Endothelial cell of umbilical vein (primary cell): Measurements from ENCODE around the gene ARRB1. TPM values are rescaled to one million over a fixed set of nuclear protein-coding genes. Genes with fewer than 3 reads are reported as not detected.

Experiments used
- BruUV-seq: library from RNA; stranded (reverse); fragments of 400-500 nt; replicated peaks from 2 replicates; lab custom pipeline; 2021; lab: Mats Ljungman, UMichigan
- CTCF ChIA-PET: fragments of 300-600, 350-600 bp; sonication (Branson Sonifier 250); formaldehyde crosslinking; loops from one replicate; lab custom pipeline; 2021; ENCODE audit warnings: antibody characterized with exemption, inconsistent platforms; lab: Charles Lee
- POLR2A ChIA-PET: fragments of 300-600, 350-600 bp; sonication (Branson Sonifier 250); formaldehyde crosslinking; loops from one replicate; lab custom pipeline; 2021; ENCODE audit warnings: antibody characterized with exemption, inconsistent platforms; lab: Charles Lee
- DNase-seq: peaks from one replicate; pipeline ENCODE4 v3.0.0-alpha.2; 2011; ENCODE audit warnings: low read depth, low spot score
- FAIRE-seq: peaks from 2 replicates; lab custom pipeline; 2011; peaks lifted over from hg19 to GRCh38; lab: Jason Lieb, UNC
- H2AFZ ChIP-seq: 2 replicates; pipeline ENCODE4 v1.6.0; 2012; ENCODE audit warnings: low read depth, low read length, control low read depth, inconsistent platforms
- H3K27ac ChIP-seq: 2 replicates; pipeline ENCODE4 v1.5.1; 2011; ENCODE audit warnings: low read depth, mild to moderate bottlenecking, control low read depth, low read length, moderate library complexity; ENCODE audit not compliant: insufficient read depth
- H3K27me3 ChIP-seq, 2 experiments: 2 replicates each; pipeline versions ENCODE4 v1.6.0 to v1.6.1; 2011; ENCODE audit warnings: low read length in 2 of 2, mixed read lengths in 1 of 2; ENCODE audit not compliant: control insufficient read depth in 2 of 2, insufficient read depth in 2 of 2
- H3K36me3 ChIP-seq, 2 experiments: 2 replicates in 1 of 2; 3 replicates in 1 of 2; pipeline ENCODE4 v1.5.1; 2011; ENCODE audit warnings: low read length in 2 of 2, mild to moderate bottlenecking in 1 of 2, moderate library complexity in 1 of 2; ENCODE audit not compliant: control insufficient read depth in 2 of 2, insufficient read depth in 2 of 2; ENCODE audit errors: extremely low read depth in 1 of 2
- H3K4me1 ChIP-seq: 3 replicates; pipeline ENCODE4 v1.5.1; 2011; ENCODE audit warnings: mild to moderate bottlenecking, low read length; ENCODE audit not compliant: control insufficient read depth, insufficient read depth; ENCODE audit errors: extremely low read depth
- H3K4me2 ChIP-seq: 2 replicates; pipeline ENCODE4 v1.6.1; 2011; ENCODE audit warnings: low read length, control low read depth, mixed read lengths; ENCODE audit not compliant: insufficient read depth
- H3K4me3 ChIP-seq, 3 experiments: fragments of 200-600 bp in 1 of 3; sonication (generic), shearing (Covaris generic) in 1 of 3; replicated peaks in 1 of 3; 2 replicates each; pipeline ENCODE4 v1.5.1; 2011 to 2016; ENCODE audit warnings: control low read depth in 3 of 3, low read length in 3 of 3, mild to moderate bottlenecking in 2 of 3, inconsistent platforms in 1 of 3, low read depth in 1 of 3, moderate library complexity in 1 of 3; ENCODE audit not compliant: insufficient read depth in 1 of 3
- H3K79me2 ChIP-seq: 2 replicates; pipeline ENCODE4 v1.6.0; 2012; ENCODE audit warnings: low read length, inconsistent platforms; ENCODE audit not compliant: control insufficient read depth, insufficient read depth
- H3K9ac ChIP-seq: replicated peaks from 2 replicates; pipeline ENCODE3; 2011; ENCODE audit warnings: low read length, control low read depth; ENCODE audit not compliant: insufficient read depth; ENCODE audit errors: extremely low read depth
- H3K9me1 ChIP-seq: replicated peaks from 3 replicates; pipeline ENCODE4 v1.6.0; 2011; ENCODE audit warnings: mild to moderate bottlenecking, low read length; ENCODE audit not compliant: control insufficient read depth, insufficient read depth; ENCODE audit errors: extremely low read depth
- H3K9me3 ChIP-seq: replicated peaks from 2 replicates; pipeline ENCODE4 v1.5.1; 2012; ENCODE audit warnings: low read length, inconsistent platforms; ENCODE audit not compliant: control insufficient read depth, insufficient read depth
- H4K20me1 ChIP-seq: replicated peaks from 2 replicates; pipeline ENCODE3; 2011; ENCODE audit warnings: mild to moderate bottlenecking, low read length; ENCODE audit not compliant: control insufficient read depth, insufficient read depth; ENCODE audit errors: extremely low read depth
- EZH2 ChIP-seq: IDR thresholded peaks from 2 replicates; pipeline ENCODE4 v1.6.1; 2012; ENCODE audit warnings: borderline replicate concordance, low read depth, mild to moderate bottlenecking, moderate library complexity, low read length, inconsistent platforms; ENCODE audit not compliant: severe bottlenecking
- GATA2 ChIP-seq: IDR thresholded peaks from 2 replicates; pipeline ENCODE4 v1.7.0; 2011; ENCODE audit warnings: low read depth, mild to moderate bottlenecking, moderate library complexity, mixed read lengths, low read length; ENCODE audit not compliant: insufficient read length, insufficient read depth
- JUN ChIP-seq: IDR thresholded peaks from 2 replicates; pipeline ENCODE4 v1.6.1; 2011; ENCODE audit warnings: borderline replicate concordance, low read depth; ENCODE audit not compliant: insufficient read length, insufficient read depth
- MAX ChIP-seq: IDR thresholded peaks from 2 replicates; pipeline ENCODE4 v1.6.1; 2011; ENCODE audit not compliant: insufficient read depth, insufficient read length
- MYC ChIP-seq: IDR thresholded peaks from one replicate; pipeline ENCODE4 v1.6.1; 2011; ENCODE audit warnings: mild to moderate bottlenecking, low read depth, low read length
- POLR2A ChIP-seq: IDR thresholded peaks from 2 replicates; pipeline ENCODE4 v1.6.1; 2012; ENCODE audit warnings: low read depth, mild to moderate bottlenecking, control low read depth, low read length
- POLR2AphosphoS5 ChIP-seq: IDR thresholded peaks from 2 replicates; pipeline ENCODE4 v1.6.1; 2012; ENCODE audit warnings: low read depth, mild to moderate bottlenecking, control low read depth, low read length, moderate library complexity; ENCODE audit not compliant: insufficient read depth
- dilution Hi-C: fragments of 300-500 bp; cut with MboI; formaldehyde crosslinking; loops from one replicate; pipeline ENCODE4 v1.15.0; 2019; ENCODE audit warnings: low sequenced_read_pairs; ENCODE audit not compliant: extremely low pct_ligation_motif_present
- intact Hi-C: fragments of 100-400 bp; cut with micrococcal nuclease; formaldehyde crosslinking; loops from one replicate; pipeline ENCODE4 v1.10.0; 2022
- polyA plus RNA-seq, 4 experiments: library from polyadenylated mRNA; depleted of rRNA in 3 of 4; stranded (reverse) in 3 of 4; unstranded in 1 of 4; fragments of >200 nt; gene quantifications; 2 replicates each; pipeline versions ENCODE4 v1.2.1 to v1.2.3, GENCODE V29; 2011 to 2012; ENCODE audit warnings: missing spikeins in 1 of 4
- total RNA-seq: library from RNA; stranded (reverse); gene quantifications from 2 replicates; pipeline ENCODE4 v1.2.3, GENCODE V29; 2021

ARRB1 gene
- total and polyA plus RNA-seq, 2 donors (not counting 3 experiments of a cell fraction or from before 2014, with no cell fraction given): 63.9 to 92.6 TPM

GRCh38 chr11:75261902-75262361 lies 89.5 kb downstream of the ARRB1 start:
- no peak overlapping the region for H3K4me2 ChIP-seq
- FAIRE-seq: no peak
- TF ChIP-seq POLR2A (no peak), GATA2 (no peak), EZH2 (no peak), MAX (no peak), MYC (no peak), JUN (no peak), POLR2AphosphoS5 (peak; percentile 19)
- no peak overlapping the region for H3K9ac ChIP-seq
- no TSS peak for BruUV-seq
- ChIA-PET POLR2A (no interaction called here), CTCF (interaction anchor here (0.8 to 1.2 kb wide), 3 partner anchors 9 to 64 kb away, joined by 3 to 5 read pairs (median 4); no protein-coding TSS in a partner anchor)
- no peak overlapping the region for H3K4me3 ChIP-seq
- no peaks in the 10 kb centered on the region for H3K9me3 ChIP-seq
- no peak overlapping the region for H3K27ac ChIP-seq
- H4K20me1 ChIP-seq: no peaks in the 10 kb centered on the region
- no peak for DNase-seq
- no peak overlapping the region for H2AFZ ChIP-seq
- H3K79me2 ChIP-seq: no peaks in the 10 kb centered on the region
- peaks cover 3 to 12% of the 10 kb centered on the region in 2 experiments for H3K27me3 ChIP-seq
- dilution Hi-C loops (no loop called here), intact Hi-C loops (no loop called here)
- H3K4me1 ChIP-seq: no peaks in the 10 kb centered on the region
- H3K9me1 ChIP-seq: no peaks in the 10 kb centered on the region
- H3K36me3 ChIP-seq: peaks cover 0 to 14% of the 10 kb centered on the region in 2 experiments
